ENCODE results near the gene CD82. TPM values are rescaled to one million over a fixed set of nuclear protein-coding genes. Genes with fewer than 3 reads are reported as not detected.
A peak's percentile ranks its signal among the peaks of the same experiment; 100 is the strongest.

The CD82 gene
- total RNA-seq, 2 experiments from 2014 or later = 193 to 208 TPM

- DNase-seq = no peak
- H3K27ac Mint-ChIP-seq = no peak overlapping the region
- ChIA-PET POLR2A (interaction anchor here (1.7 to 6.6 kb wide), 3 partner anchors 9 to 35 kb away, joined by 4 to 63 read pairs (median 10); partner anchors contain the start of gene CD82), CTCF (interaction anchor here (1.3 kb wide), 1 partner anchor 11 kb away, joined by 4 read pairs; no protein-coding TSS in a partner anchor)
- peaks cover 46% of the 10 kb centered on the region for H3K36me3 Mint-ChIP-seq (ENCODE audit: low read depth)
- H3K9me3 Mint-ChIP-seq = no peaks in the 10 kb centered on the region
- H3K4me1 Mint-ChIP-seq = peaks cover 51% of the 10 kb centered on the region
- no peaks in the 10 kb centered on the region for H3K27me3 Mint-ChIP-seq
- no peak overlapping the region for H3K4me3 Mint-ChIP-seq
Observed at GRCh38 chr11:44600839-44601383, 35.4 kb downstream of the CD82 start.

DNA sequence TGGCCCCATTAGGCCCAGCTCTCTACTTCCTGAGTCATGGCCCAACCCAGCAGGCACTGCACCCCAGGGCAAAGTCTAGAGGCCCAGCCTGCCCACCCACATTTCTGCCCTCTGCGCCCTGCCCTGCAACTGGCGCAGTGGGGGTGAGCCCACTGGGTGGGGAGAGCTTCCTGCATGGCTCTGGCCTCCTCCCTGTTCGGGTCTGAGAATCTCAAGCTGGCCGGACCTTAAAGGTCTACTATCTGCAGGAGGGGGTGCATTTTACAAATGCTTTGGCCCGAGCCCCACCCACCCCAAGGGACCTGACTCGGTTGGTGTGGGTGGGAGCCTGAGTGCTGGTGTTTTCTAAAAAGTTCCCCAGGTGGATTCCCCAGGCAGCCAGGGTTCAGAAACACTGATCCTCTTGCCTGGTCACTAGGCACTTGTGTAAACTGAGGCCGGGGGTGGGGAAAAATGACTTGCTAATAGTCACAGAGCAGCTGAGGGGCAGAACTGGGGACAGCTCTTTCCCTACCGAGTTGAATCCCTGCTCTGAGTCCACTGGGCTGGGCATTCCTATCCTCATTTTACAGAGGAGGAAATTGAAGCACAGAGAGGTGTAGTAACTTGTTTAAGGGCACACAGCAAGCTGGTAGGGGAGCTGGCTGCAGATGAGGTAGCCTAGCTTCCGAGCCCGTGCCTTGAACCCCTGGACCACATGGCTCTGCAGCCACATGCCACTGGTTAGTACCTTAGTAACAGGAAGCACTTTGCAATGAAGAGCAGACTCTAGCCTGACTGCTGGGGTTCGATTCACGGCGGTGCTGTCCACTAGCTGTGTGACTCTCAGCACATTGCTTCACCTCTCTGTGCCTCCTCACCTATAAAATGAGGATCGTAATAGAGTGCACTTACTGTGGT lies 36.3 kb downstream of the CD82 start:
- ChIA-PET POLR2A (interaction anchor here (0.6 to 6.6 kb wide), 4 partner anchors 9 to 42 kb away, joined by 3 to 63 read pairs (median 5); no protein-coding TSS in a partner anchor), CTCF (interaction anchor here (1.1 to 1.3 kb wide), 2 partner anchors 10 to 16 kb away, joined by 4 to 5 read pairs; no protein-coding TSS in a partner anchor)
- DNase-seq = no peak
- peaks cover 47% of the 10 kb centered on the region for H3K4me1 Mint-ChIP-seq
- H3K27ac Mint-ChIP-seq = peak overlapping the region; percentile 11
- no peaks in the 10 kb centered on the region for H3K9me3 Mint-ChIP-seq
- H3K27me3 Mint-ChIP-seq = no peaks in the 10 kb centered on the region
- H3K4me3 Mint-ChIP-seq = no peak overlapping the region
- peaks cover 53% of the 10 kb centered on the region for H3K36me3 Mint-ChIP-seq (ENCODE audit: low read depth)

DNA sequence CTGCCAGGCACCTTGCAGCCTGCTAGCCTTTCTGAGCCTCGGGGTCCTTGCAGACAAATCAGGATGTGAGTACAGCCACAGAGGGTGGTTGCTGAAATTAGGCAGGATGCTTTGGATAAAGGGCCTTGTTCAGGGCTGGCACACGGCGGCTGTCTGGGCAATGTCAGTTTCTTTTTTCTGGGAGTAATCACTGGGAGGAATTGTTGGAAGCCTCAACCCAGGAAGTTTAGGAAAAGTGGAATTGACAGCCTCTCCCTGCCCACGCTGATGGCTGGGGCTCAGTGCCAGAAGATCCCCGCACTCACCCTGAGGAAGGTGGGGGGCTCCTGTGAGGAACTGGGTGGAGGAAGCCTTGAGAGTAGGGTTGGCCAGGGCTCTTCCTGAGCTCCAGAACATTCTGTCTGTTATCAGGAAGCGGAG lies 37.4 kb downstream of the CD82 start:
- no peak overlapping the region for H3K4me3 Mint-ChIP-seq
- H3K4me1 Mint-ChIP-seq = peaks cover 47% of the 10 kb centered on the region
- H3K9me3 Mint-ChIP-seq = no peaks in the 10 kb centered on the region
- DNase-seq = no peak
- ChIA-PET POLR2A (interaction anchor here (1.7 to 2.2 kb wide), 2 partner anchors 9 to 11 kb away, joined by 4 to 6 read pairs; no protein-coding TSS in a partner anchor), CTCF (no interaction called here)
- H3K27ac Mint-ChIP-seq = no peak overlapping the region
- H3K27me3 Mint-ChIP-seq = no peaks in the 10 kb centered on the region
- peaks cover 60% of the 10 kb centered on the region for H3K36me3 Mint-ChIP-seq (ENCODE audit: low read depth)

GRCh38 chr11:44604171-44604581 lies 38.7 kb downstream of the CD82 start:
- H3K27ac Mint-ChIP-seq = no peak overlapping the region
- DNase-seq = no peak
- no peak overlapping the region for H3K4me3 Mint-ChIP-seq
- POLR2A ChIA-PET = interaction anchor here (1.3 kb wide), 1 partner anchor 30 kb away, joined by 3 read pairs; no protein-coding TSS in a partner anchor
- peaks cover 69% of the 10 kb centered on the region for H3K36me3 Mint-ChIP-seq (ENCODE audit: low read depth)
- no peaks in the 10 kb centered on the region for H3K27me3 Mint-ChIP-seq
- H3K9me3 Mint-ChIP-seq = no peaks in the 10 kb centered on the region
- CTCF ChIA-PET = no interaction called here
- H3K4me1 Mint-ChIP-seq = peaks cover 53% of the 10 kb centered on the region

DNA sequence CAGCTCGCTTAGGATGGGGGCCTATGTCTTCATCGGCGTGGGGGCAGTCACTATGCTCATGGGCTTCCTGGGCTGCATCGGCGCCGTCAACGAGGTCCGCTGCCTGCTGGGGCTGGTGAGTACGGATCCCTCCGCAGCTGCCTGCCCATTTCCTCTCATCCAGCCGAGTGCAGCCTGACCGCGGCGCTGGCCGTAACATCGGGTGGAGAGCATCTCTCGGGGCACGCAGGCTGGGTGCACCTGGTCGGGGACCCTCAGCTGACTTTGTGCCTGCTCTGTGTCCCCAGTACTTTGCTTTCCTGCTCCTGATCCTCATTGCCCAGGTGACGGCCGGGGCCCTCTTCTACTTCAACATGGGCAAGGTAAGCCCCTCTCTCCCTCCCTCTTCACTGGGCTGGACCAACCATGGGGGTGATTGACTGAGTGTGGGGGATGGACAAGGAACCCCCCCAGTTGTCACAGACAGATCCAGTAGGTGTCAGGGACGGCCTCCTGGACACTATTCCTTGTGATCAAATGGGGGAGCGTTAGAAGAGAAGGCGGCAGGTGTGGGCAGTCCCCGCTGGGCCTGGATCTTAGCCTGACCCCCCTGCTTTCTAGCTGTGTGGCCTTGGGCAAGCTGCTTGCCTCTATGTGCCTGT lies 39.7 kb downstream of the CD82 start:
- H3K4me1 Mint-ChIP-seq = peaks cover 58% of the 10 kb centered on the region
- CTCF ChIA-PET = interaction anchor here (1.2 kb wide), 1 partner anchor 12 kb away, joined by 3 read pairs; no protein-coding TSS in a partner anchor
- no peaks in the 10 kb centered on the region for H3K9me3 Mint-ChIP-seq
- no peak for DNase-seq
- no peak overlapping the region for H3K4me3 Mint-ChIP-seq
- POLR2A ChIA-PET = interaction anchor here (1.3 kb wide), 1 partner anchor 31 kb away, joined by 3 read pairs; no protein-coding TSS in a partner anchor
- no peak overlapping the region for H3K27ac Mint-ChIP-seq
- peaks cover 72% of the 10 kb centered on the region for H3K36me3 Mint-ChIP-seq (ENCODE audit: low read depth)
- H3K27me3 Mint-ChIP-seq = no peaks in the 10 kb centered on the region

DNA sequence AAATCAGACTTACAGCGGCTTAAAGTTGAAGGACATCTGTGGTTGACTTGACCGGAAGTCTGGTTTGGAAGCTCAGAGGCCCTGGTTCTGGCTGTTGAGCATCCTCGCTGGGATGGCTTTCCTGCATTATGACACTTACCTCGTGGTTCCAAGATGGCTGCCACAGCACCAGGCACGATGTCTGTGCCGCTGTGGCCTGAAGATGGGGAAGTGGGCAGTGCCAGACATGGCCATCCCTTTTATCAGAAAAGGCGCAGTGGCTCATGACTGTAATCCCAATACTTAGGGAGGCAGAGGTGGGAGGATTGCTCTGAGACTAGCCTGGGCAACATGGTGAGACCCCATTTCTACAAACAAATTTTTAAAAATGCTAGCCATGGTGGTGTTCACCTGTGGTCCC lies 40.5 kb downstream of the CD82 start:
- H3K4me1 Mint-ChIP-seq = peaks cover 63% of the 10 kb centered on the region
- CTCF ChIA-PET = interaction anchor here (1.2 kb wide), 1 partner anchor 11 kb away, joined by 3 read pairs; no protein-coding TSS in a partner anchor
- peaks cover 71% of the 10 kb centered on the region for H3K36me3 Mint-ChIP-seq (ENCODE audit: low read depth)
- DNase-seq = no peak
- H3K9me3 Mint-ChIP-seq = no peaks in the 10 kb centered on the region
- H3K27me3 Mint-ChIP-seq = no peaks in the 10 kb centered on the region
- no peak overlapping the region for H3K4me3 Mint-ChIP-seq
- POLR2A ChIA-PET = no interaction called here
- no peak overlapping the region for H3K27ac Mint-ChIP-seq

DNA sequence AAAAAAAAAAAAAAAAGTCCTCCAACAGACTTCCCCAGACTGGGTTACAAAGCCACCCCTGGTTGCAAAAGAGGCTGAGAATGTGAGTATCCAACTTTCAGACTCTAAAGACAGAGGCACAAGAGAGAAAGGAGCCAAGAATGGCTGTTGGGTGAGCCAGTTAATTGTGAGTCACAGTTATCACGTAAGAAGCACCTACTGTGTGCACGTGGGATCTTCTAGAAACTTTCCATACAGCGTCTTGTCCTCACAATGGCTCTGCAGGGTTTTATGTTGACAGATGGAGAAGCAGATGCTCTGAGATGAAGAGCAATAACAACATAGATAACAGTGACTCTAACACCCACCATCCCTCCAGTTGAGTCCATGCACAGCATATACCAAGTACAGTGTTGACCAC lies 41.0 kb downstream of the CD82 start:
- POLR2A ChIA-PET = no interaction called here
- Mint-ChIP-seq H3K27me3 (no peaks in the 10 kb centered on the region), H3K27ac (peak overlapping the region; percentile 79), H3K4me3 (no peak overlapping the region), H3K9me3 (no peaks in the 10 kb centered on the region), H3K36me3 (ENCODE audit: low read depth) (peaks cover 71% of the 10 kb centered on the region), H3K4me1 (peaks cover 63% of the 10 kb centered on the region)
- CTCF ChIA-PET = interaction anchor here (1.2 kb wide), 1 partner anchor 12 kb away, joined by 3 read pairs; no protein-coding TSS in a partner anchor
- no peak for DNase-seq

DNA sequence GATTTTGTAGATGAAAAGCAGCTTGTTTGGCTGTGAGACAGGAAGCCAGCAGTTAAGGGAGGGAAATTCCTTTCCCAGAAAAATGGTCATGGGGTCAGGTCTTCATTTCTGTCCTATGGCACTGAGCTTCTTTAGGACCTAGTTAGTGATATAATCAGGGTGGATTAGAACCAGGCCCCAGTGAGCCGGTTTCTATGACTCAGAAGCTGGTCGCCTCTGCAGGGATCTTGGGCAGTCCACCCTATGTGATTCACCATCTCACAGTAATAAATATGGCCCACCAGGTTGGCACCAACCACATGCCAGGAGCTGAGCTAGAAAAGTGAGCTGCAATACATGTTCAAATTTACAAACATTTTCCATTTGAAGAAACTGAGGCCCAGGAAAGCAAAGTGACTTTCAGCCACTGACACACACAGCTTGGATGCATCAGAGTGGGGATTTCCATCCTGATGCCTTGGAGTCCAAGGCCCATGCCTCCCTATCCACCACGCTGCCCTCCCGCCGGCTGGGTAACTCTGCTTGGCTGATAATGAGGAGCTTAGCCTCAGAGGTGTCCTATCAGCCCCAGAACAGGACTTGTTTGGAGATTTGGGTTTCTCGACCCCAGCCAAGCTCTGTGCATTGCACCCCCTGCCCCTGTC lies 42.0 kb downstream of the CD82 start:
- Mint-ChIP-seq H3K9me3 (no peaks in the 10 kb centered on the region), H3K4me1 (peaks cover 69% of the 10 kb centered on the region), H3K36me3 (ENCODE audit: low read depth) (peaks cover 74% of the 10 kb centered on the region), H3K27ac (peak overlapping the region; percentile 79), H3K4me3 (no peak overlapping the region), H3K27me3 (no peaks in the 10 kb centered on the region)
- ChIA-PET CTCF (interaction anchor here (0.7 to 1.3 kb wide), 7 partner anchors 10 to 498 kb away, joined by 3 to 7 read pairs (median 3); no protein-coding TSS in a partner anchor), POLR2A (interaction anchor here (0.9 to 1.4 kb wide), 4 partner anchors 10 to 42 kb away, joined by 3 to 5 read pairs (median 4); no protein-coding TSS in a partner anchor)
- DNase-seq = no peak

DNA sequence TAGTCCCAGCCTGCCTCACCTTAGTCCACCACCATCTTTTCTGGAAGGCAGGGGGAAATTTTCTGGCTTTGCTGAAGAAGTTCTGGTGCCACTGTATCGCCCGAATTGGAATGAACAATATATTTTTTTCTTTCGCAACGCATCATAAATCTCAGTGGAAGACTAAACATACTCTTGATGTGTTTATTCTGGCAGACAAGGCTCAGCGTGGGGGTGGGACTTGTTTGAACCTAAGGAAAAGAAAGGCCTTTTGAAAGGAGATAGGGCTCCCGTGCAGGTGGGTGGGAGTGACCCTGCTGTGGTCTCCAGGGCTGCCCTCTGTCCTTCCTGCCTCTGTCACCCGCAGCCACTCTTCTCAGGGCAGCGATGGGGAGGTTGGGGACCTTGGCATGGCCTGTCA lies 42.5 kb downstream of the CD82 start:
- Mint-ChIP-seq H3K4me1 (peaks cover 73% of the 10 kb centered on the region), H3K27me3 (no peaks in the 10 kb centered on the region), H3K9me3 (no peaks in the 10 kb centered on the region), H3K36me3 (ENCODE audit: low read depth) (peaks cover 78% of the 10 kb centered on the region), H3K4me3 (no peak overlapping the region), H3K27ac (peak overlapping the region; percentile 79)
- ChIA-PET CTCF (interaction anchor here (1.0 to 1.3 kb wide), 3 partner anchors 12 to 36 kb away, joined by 3 to 5 read pairs (median 3); no protein-coding TSS in a partner anchor), POLR2A (interaction anchor here (1.0 to 1.4 kb wide), 3 partner anchors 11 to 34 kb away, joined by 3 to 5 read pairs (median 4); no protein-coding TSS in a partner anchor)
- no peak for DNase-seq

DNA sequence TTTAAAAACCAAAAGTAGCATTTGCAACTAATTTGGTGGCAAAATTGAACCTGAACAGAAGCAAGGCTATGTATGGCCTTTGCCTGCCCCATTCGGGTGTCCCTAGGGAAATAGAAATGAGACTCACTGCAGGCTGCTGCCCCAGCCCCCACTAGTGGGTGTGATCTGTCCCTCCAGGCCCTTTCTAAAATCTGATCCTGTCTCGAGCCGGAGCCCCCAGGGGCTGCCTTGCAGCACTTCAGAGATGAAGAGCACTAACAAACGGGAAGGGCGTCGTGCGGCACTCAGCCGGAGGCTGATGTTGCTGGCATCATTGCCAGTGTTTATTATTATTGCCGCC lies 43.2 kb downstream of the CD82 start:
- DNase-seq = no peak
- Mint-ChIP-seq H3K27me3 (no peaks in the 10 kb centered on the region), H3K4me1 (peaks cover 78% of the 10 kb centered on the region), H3K36me3 (ENCODE audit: low read depth) (peaks cover 78% of the 10 kb centered on the region), H3K4me3 (no peak overlapping the region), H3K9me3 (no peaks in the 10 kb centered on the region), H3K27ac (peak overlapping the region; percentile 79)
- POLR2A ChIA-PET = interaction anchor here (1.0 to 5.8 kb wide), 5 partner anchors 10 to 49 kb away, joined by 3 to 63 read pairs (median 10); partner anchors contain the start of gene CD82
- CTCF ChIA-PET = interaction anchor here (1.1 to 14.5 kb wide), 2 partner anchors 31 to 52 kb away, joined by 3 to 425 read pairs; no protein-coding TSS in a partner anchor

DNA sequence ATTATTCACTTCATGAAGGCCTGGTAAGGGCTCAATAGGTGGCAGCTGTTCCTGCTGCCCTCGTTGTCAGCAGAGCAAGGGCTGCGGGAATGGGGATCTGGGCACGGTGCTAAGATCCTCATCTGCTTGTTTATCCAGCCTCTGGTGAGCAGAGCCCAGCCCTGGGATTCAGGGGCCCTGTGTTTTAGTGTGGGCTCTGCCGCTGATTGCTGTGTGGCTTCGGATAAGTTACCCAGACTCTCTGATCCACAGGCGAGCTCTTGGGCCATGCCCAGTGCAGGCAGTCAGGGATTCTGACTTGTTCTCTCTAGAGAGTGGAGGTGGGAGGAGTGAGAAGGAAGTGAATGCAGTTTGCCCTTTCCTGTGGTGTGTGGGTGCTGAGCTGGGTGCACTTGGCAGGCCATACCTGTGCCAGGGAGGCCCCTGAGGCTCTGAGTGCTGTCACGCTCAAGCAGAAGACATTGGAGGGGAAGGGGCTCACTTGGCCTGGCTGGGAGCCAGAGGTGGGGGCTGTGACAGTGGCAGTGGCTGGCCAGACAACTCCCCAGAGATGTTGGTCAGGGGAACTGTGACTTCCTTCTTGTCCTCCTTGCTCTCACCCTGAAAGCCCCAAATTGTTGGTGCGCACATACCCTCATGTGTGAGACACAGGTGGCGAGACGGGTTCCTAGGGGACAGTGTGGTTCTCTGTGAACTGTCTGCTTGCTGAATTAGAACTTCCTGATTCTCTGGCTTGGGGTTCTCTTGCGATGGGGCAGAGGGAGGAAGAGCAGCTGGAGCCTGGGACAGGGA lies 43.7 kb downstream of the CD82 start:
- peak; percentile 53 for DNase-seq
- POLR2A ChIA-PET = interaction anchor here (1.0 to 5.8 kb wide), 6 partner anchors 11 to 50 kb away, joined by 3 to 63 read pairs (median 11); partner anchors contain the start of gene CD82
- peak overlapping the region; percentile 83 for H3K27ac Mint-ChIP-seq
- peaks cover 74% of the 10 kb centered on the region for H3K36me3 Mint-ChIP-seq (ENCODE audit: low read depth)
- CTCF ChIA-PET = interaction anchor here (1.1 to 14.5 kb wide), 3 partner anchors 31 to 53 kb away, joined by 3 to 425 read pairs (median 13); no protein-coding TSS in a partner anchor
- no peak overlapping the region for H3K4me3 Mint-ChIP-seq
- no peaks in the 10 kb centered on the region for H3K27me3 Mint-ChIP-seq
- H3K9me3 Mint-ChIP-seq = no peaks in the 10 kb centered on the region
- peaks cover 79% of the 10 kb centered on the region for H3K4me1 Mint-ChIP-seq

Data from activated CD4-positive, alpha-beta memory T cell treated with anti-CD3 and anti-CD28 coated beads, Interleukin-2, amount 10 ng/mL, durations not matched to agents 7 days and 5 days (primary cell).